Measurements from ENCODE around the gene CBL.
A peak's percentile ranks its signal among the peaks of the same experiment; 100 is the strongest.
"Not testable (repeated sequence)": the region's sequence is repeated elsewhere in the genome, so short reads cannot be mapped to it uniquely, and the experiment has no call there.

Gene CBL

GRCh38 chr11:119166368-119167076 lies 39.6 kb upstream of the CBL start:
- DNase-seq (ENCODE audit: low read depth): peak; percentile 60
- H3K4me3 ChIP-seq (ENCODE audit: low read depth, low read length): no peak overlapping the region
- TF ChIP-seq CTCF (conservative IDR thresholded peaks at IDR 0.05; ENCODE audit: low read depth, low read length): no peak

- not testable (repeated sequence) for H3K4me3 ChIP-seq (ENCODE audit: low read depth, low read length); DNase-seq (ENCODE audit: low read depth)
Observed at GRCh38 chr11:119167077-119167458, 39.1 kb upstream of the CBL start.

- DNase-seq (ENCODE audit: low read depth): peak; percentile 5
- TF ChIP-seq CTCF (conservative IDR thresholded peaks at IDR 0.05; ENCODE audit: low read depth, low read length): no peak
- H3K4me3 ChIP-seq (ENCODE audit: low read depth, low read length): no peak overlapping the region
Observed at GRCh38 chr11:119167933-119168332, 38.2 kb upstream of the CBL start.

GRCh38 chr11:119168471-119169281 lies 37.5 kb upstream of the CBL start, which contains the start of gene NLRX1:
Gene NLRX1 (plus strand): TSS chr11:119168725. CDS start chr11:119171404, 2,679 bp downstream.
- TF ChIP-seq CTCF (conservative IDR thresholded peaks at IDR 0.05; ENCODE audit: low read depth, low read length): peak; percentile 80
- peak; percentile 83 for DNase-seq (ENCODE audit: low read depth)
- peak within 1 kb of the TSS; percentile 71 for H3K4me3 ChIP-seq (ENCODE audit: low read depth, low read length)

GRCh38 chr11:119169282-119169719 lies 36.8 kb upstream of the CBL start:
- H3K4me3 ChIP-seq (ENCODE audit: low read depth, low read length): peak overlapping the region; percentile 71
- DNase-seq (ENCODE audit: low read depth): peak; percentile 39
- no peak for TF ChIP-seq CTCF (conservative IDR thresholded peaks at IDR 0.05; ENCODE audit: low read depth, low read length)

GRCh38 chr11:119172513-119172912 lies 33.6 kb upstream of the CBL start:
- DNase-seq (ENCODE audit: low read depth): no peak
- TF ChIP-seq CTCF (conservative IDR thresholded peaks at IDR 0.05; ENCODE audit: low read depth, low read length): no peak
- no peak overlapping the region for H3K4me3 ChIP-seq (ENCODE audit: low read depth, low read length)

GRCh38 chr11:119173453-119173852 lies 32.7 kb upstream of the CBL start:
- no peak overlapping the region for H3K4me3 ChIP-seq (ENCODE audit: low read depth, low read length)
- no peak for DNase-seq (ENCODE audit: low read depth)
- TF ChIP-seq CTCF (conservative IDR thresholded peaks at IDR 0.05; ENCODE audit: low read depth, low read length): no peak
